Activated CD4-positive, alpha-beta T cell treated with anti-CD3 and anti-CD28 coated beads, Interleukin-2, amount 50 U/mL, for 1 hour (primary cell): ENCODE results near the gene CYP27C1.

Experiments
- DNase-seq: peaks from one replicate; pipeline ENCODE4 v3.0.0-alpha.2; 2020

The CYP27C1 gene

GRCh38 chr2:127191331-127192219, 28.5 kb downstream of the CYP27C1 start:
- no peak for DNase-seq

- no peak for DNase-seq
These were observed 31.3 kb downstream of the CYP27C1 start for GRCh38 chr2:127188797-127189196.

DNA sequence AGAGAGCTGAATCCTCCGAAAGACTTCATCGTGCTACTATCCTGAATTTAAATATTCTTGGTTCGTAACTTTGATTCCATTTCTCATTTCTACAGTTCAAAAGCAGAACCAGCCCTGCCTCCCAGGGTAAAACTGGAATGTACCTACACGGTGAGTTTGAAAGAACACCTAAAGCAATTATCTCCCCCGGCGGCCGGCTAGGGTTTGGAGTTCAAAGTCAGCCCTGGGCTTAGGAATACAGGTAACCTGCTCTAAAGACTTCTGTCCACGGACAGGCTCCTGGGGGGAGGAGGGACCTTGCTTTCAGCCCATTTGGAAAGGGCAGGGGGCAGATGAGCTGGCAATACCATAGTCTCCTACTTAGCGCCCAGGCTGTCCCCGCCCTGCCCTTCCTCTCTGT, 32.3 kb downstream of the CYP27C1 start:
- DNase-seq = no peak

GRCh38 chr2:127187081-127187775, 32.9 kb downstream of the CYP27C1 start:
- no peak for DNase-seq

GRCh38 chr2:127185705-127186104, 34.4 kb downstream of the CYP27C1 start:
- no peak for DNase-seq

DNA sequence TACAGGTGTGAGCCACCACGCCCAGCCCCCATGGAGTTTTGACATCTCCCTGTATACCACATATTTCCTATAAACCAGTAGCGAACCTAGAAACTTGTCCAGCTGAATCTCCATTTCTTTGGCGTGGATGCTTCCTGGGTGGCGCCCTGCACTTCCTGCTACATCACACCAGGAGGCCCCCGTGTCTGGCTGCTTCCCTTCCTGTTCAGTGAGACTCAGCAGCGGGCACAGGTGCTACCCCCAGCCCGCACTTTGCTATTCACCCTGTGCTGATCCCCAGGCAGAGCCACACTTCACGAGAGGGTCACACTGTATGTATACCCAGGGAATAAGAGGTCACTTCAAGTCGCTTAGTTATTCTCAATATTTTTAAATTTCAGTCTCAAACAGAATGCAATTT, 35.0 kb downstream of the CYP27C1 start:
- DNase-seq = no peak

DNA sequence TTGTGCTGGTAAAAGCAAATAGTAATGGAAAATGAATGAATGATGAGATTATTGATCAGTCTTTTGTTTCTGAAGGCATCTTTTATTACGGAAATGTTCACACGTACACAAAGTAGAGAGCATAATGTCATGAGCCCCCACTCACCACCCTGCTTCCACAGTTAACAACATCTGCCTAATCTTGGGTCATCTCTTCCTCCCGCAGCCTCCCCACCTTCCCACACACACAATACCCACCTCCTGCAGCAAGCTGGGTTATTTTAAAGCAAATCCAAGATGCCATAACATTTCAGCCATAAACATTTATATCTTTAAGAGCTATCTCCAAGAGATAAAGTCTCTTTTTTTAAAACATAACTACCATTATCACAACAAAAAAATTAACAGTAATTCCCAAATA, 36.3 kb downstream of the CYP27C1 start:
- no peak for DNase-seq

DNA sequence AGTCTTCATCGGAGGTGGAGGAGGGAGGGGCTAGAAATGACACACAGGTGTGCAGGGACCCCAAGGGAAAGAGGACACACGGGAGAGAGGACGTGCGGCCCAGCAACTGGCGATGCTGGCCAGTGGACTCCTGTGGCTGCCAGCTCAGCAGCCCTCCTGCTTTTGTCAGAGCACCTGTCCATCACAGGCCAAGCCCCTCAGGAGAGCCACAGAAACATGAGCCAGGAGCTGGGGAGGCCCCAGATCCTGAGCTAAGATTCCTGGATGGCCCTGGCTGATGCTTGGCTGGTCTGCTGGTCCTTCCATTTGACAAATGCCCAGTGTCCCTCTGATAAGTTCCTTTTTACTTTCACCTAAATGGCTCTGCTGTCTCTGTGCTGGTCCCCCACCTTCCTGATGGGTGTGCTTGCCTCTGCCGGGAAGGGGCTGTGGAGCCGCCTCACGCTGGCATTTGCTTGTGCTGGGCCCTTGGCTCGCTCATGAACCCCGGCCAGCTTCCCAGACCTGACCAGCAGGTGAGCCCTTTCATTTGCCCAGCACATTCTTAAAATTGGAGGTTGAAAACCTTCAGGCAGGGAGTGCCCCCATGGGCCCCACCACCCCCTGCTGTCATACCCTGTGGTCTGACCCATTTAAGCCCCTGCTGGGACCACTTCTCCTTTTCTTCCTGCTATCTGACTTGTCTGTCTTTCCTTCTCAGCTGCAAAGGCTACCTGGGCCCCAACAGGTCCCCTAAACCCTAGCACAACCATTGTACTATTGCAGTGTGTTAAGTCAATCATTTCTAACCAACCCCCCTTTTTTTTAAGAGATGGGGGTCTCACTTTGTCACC, 37.3 kb downstream of the CYP27C1 start:
- no peak for DNase-seq

- DNase-seq = no peak
These were observed 38.2 kb downstream of the CYP27C1 start for GRCh38 chr2:127181851-127182250.

DNA sequence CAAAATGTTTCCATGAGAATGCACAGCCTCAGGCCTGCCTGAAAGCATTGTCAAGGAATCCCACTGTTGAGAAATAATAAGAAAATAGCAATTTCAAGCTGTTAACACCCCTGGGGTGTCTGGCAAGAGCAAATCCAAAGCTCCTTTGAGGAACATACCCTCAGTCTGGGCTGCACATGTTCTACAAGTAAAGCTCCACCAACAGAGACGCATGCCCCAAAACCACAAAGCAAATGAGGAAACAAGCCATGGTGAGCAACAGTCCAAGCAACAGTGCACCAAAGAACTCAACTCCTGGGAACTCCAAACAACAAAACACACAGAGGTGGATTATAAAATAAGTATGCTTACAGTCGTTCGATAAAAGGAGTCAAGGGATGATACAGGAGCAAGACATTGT, 40.3 kb downstream of the CYP27C1 start:
- DNase-seq = no peak

DNA sequence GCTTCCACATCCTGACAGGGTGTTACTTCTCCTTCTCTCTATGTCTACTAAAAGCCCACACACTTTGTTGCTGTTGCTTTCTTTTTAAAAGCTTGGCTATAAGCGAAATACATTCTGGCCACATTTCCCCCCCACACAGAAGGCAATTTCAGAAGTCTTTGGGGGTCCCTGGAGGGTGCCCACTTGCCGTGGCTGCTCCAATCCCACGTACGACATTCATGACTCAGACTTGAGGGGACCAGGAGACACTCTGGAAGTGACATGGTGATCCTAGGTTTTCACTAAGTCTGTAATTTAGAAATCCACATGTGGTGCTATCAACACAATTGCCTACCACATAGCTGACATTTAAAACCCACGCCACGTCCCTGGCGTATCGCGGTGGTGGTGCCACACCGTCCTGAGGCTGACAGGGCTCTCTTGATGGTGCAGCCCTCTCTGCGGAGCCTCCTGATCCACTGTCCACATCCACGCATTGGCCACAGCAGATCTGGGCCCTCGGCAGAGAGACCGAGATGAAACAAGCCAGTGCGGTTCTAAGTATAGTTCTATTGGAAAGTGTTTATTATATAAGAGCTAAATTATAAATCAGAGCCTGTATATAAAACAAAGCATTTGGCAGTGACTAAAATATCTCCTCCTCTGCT, 42.4 kb downstream of the CYP27C1 start:
- DNase-seq = no peak

- DNase-seq = no peak
These were observed 43.5 kb downstream of the CYP27C1 start for GRCh38 chr2:127176371-127177311.

DNA sequence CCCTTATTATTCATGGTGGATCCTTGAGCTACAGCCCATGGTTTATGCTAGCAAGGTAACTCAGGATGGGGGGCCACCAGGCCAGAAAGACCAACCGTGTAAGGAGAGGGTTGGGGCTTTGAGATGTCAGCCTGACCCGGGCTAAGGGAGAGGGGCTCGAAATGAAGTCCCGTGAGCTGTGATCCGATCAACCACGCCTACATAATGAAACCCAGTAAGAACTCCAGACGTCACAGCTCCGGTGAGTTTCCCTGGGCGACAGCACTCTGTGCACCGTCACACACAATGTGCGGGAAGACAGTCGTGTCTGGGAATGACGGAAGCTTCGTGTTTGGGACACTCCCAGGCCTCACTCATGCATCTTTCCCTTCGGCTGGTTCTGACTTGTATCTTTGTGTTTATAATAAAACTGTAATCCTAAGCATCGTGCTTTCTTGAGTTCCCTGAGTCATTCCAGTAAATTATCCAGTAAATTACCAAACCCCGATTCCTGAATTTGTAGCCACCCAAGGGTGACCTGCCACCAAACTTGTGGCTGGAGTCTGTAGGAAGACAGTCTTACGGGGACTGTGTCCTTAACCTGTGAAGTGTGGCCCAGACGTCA, 44.2 kb downstream of the CYP27C1 start:
- DNase-seq = no peak

DNA sequence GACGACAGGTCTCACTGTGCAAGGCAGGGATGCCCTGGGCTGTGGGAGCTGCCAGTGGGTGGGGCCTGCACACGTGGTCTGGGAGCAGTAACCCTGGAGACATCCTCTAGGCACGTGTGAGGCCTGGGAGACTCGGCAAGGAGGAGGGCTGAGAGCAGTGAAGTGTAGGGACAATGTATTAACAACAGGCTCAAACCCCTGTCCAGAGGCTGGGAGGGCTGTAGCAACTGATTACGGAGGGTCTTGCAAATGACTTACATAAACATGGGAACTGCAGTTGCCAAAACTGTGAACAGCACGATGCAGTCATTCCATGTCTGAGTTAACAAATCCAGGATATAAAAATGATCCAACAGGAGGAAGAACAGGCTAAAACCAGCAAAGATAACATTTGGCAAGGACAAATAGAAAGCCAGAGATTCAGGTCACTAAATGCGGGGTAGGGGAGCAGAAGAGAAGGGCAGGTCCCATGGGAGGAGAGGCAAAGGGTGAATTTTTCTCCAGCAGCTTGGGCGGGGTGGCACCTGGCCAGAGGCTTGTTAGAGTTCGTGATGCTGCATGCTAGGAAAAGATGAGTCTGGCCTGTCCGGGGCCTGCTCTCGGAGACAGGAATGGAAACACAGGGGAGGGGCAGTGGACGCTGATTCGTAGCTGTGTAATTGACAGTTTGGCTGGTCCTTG, 44.9 kb downstream of the CYP27C1 start:
- no peak for DNase-seq

GRCh38 chr2:127174640-127175039, 45.5 kb downstream of the CYP27C1 start:
- DNase-seq = no peak

DNA sequence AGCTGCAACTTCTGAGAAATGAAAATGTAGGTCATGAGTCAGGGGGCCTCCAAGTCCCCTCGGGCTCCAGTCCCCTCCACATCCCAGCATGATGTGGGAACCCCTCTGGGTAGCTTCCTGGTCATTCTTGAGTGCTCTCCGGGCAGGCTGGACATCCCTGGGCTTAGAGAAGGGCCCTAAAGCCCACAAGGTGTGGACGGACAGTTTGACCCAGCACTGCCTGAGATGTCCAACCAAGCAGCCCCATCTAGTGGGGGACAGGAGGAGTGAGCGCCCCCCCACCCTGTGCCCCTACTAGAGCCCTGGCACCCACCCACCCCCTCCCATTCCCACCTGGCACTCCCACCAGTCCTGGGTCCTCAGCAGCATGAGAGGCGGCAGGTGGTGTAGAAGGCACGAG, 46.0 kb downstream of the CYP27C1 start:
- no peak for DNase-seq

DNA sequence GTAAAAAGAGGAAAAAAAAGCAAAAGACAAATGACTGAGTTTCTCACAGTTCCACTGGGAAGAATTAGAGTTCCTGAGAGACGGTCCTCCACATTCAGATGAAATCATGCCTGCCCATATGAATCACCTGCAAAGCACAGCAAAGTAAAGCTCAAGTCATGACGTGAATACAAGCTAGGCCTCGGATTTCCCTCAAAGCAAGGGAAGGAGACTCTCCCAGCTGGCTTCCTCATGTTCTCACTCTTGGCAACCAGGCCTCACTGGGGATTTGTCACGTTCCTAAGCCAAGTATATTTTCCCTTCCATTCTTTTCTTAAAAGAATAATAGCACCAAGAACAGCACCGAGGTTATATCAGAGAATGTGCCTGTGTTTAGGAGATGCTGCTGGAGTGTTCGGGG, 47.0 kb downstream of the CYP27C1 start:
- DNase-seq = no peak

DNA sequence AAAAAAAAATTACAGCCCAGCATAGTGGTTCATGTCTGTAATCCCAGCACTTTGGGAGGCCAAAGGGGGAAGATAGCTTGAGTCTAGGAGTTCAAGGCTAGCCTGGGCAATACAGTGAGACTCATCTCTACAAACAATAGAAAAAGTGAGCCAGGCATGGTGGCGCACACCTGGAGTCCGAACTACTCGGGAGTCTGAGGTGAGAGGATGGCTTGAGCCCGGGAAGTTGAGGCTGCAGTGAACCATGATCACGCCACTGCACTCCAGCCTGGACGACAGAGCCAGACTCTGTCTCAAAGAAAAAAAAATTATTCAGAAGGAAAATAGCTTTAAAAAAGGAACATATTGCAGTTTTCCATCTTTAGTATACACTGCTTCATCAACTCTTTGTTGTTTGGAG, 47.8 kb downstream of the CYP27C1 start:
- no peak for DNase-seq

DNA sequence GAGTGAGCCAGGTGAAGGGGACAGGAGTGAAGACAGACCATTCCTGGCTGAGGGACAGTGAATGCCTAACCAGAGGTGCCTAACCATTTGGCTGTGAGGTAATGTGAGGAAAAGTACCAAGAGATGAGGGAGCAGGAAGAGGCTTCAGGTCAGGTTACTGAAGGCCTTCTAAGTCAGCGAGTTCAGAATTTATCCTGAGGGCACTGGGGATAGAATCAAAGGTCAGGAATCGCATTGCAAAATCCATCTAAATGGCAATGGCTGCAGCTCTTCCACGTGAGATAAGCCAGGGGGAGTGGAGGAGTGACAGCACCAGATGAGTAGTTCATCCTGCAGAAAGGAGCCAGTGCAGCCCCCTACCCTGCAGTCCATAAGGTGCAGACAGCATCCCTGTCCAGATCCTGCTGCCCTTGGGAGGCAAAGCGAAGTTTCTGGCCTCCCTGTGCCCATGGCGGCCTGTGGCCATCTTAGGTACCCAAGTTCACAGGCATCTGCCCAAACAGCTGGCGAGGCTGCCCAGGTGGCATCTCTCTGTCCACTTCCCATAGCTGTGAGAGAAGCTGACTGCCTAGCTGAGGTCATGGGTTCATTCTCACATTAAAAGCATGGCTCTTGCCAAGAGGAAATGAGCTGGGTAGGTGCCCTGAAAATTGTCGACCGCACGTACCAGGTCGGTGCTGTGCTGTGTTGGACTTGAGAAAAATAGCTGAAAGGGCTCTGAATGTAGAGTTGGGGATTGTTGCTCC, 49.5 kb downstream of the CYP27C1 start:
- no peak for DNase-seq

- no peak for DNase-seq
These were observed 50.1 kb downstream of the CYP27C1 start for GRCh38 chr2:127170021-127170420.
